Tibial nerve (tissue), 3 donors: ENCODE data around the gene SAC3D1.

Experiments
- CTCF ChIP-seq, 5 experiments: fragments of 200-600 bp in 3 of 5; fragments of 450-650 bp in 2 of 5; sonication (generic) in 3 of 5; IDR thresholded peaks; one replicate each; pipeline ENCODE4 v1.5.1; 2016 to 2019; ENCODE audit warnings: antibody characterized with exemption in 5 of 5, mild to moderate bottlenecking in 3 of 5, moderate library complexity in 2 of 5
- POLR2A ChIP-seq, 2 donors: fragments of 450-650 bp; IDR thresholded peaks; one replicate each; pipeline ENCODE4 v1.6.1; 2017; ENCODE audit warnings: antibody characterized with exemption in 2 of 2, mild to moderate bottlenecking in 2 of 2, moderate library complexity in 2 of 2

GRCh38 chr11:64996327-64996709 is 44.7 kb upstream of the SAC3D1 start:
- no peak for TF ChIP-seq CTCF (IDR thresholded peaks at IDR 0.05)
- no peak for TF ChIP-seq POLR2A (IDR thresholded peaks at IDR 0.05)
